ENCODE data around the gene IGIP.

- no peak for TF ChIP-seq CTCF (IDR thresholded peaks at IDR 0.05; ENCODE audit: low read depth, low read length, poor library complexity, severe bottlenecking)
- no peak for TF ChIP-seq EZH2phosphoT487 (IDR thresholded peaks at IDR 0.05; ENCODE audit: borderline replicate concordance, low read length)
Observed at GRCh38 chr5:140152022-140152999, 26.6 kb downstream of the IGIP start.

Measured in DOHH2 (cell line).